Fibroblast of skin of right biceps (primary cell): Measurements from ENCODE around the gene CEP72.
"Not testable (repeated sequence)": the region's sequence is repeated elsewhere in the genome, so short reads cannot be mapped to it uniquely, and the experiment has no call there.

ENCODE experiments used
- DNase-seq: peaks from one replicate; pipeline ENCODE4 v3.0.0-alpha.2; 2013

The CEP72 gene

DNA sequence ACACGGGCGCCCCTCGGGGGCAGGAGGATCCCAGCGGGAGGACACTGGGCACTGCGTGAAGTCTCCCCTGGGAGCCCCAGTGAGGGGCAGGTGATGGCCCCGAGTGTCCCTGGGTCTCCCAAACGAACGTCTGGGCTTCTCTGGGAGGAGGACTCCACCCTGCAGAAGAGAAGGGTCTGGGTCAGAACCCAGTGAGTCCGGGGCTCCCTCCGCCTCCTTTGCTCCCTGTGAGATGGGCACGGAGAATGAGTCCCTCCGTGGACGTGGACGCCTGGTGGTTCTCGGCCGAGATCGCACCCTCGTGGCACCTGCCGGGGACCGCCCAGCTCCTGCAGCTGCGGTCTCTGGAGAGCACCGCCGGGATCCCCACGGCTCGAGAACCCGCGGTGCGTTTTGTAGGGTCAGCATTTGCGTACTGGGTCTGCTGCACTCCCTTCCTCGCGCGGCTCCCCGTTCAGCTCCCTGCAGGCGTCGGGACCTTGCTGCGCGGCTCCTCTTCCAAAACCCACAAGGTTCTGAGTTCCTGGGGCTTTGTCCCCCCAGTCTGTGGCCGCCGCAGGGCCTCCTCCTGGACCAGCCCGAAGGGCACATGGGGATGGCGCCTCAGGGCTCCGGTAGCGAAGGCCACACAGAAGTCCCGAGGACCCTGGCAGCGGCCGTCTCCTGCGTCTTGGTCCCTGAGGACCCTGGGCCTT is 10.2 kb upstream of the CEP72 start:
- DNase-seq: no peak

DNA sequence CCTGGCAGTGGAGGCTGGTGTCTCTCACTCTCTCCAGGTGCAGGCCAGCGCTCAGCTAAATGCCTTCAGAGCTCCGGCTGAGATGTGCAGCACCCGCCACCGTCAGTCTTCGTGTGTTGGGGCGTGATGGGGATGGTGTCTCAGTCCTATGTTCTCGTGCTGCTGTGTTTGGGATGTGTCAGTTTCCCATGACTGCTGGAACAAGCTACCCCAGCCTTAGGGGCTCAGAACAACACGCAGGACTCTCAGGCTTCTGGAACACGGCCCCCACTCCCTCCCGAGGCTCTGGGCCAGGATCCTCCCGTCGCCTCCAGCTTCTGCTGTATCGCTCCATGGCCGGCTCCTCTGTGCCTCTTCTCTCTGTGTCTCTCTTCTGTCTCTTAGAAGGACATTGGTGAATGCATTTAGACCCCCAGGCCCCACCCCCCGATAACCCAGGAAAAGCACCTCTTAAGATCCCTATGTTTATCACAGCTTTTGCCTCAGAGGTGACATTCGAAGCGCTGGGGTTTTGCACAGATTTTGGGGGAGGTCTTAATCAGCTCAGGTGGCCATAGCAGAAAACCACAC is 9.6 kb upstream of the CEP72 start:
- no peak for DNase-seq

DNA sequence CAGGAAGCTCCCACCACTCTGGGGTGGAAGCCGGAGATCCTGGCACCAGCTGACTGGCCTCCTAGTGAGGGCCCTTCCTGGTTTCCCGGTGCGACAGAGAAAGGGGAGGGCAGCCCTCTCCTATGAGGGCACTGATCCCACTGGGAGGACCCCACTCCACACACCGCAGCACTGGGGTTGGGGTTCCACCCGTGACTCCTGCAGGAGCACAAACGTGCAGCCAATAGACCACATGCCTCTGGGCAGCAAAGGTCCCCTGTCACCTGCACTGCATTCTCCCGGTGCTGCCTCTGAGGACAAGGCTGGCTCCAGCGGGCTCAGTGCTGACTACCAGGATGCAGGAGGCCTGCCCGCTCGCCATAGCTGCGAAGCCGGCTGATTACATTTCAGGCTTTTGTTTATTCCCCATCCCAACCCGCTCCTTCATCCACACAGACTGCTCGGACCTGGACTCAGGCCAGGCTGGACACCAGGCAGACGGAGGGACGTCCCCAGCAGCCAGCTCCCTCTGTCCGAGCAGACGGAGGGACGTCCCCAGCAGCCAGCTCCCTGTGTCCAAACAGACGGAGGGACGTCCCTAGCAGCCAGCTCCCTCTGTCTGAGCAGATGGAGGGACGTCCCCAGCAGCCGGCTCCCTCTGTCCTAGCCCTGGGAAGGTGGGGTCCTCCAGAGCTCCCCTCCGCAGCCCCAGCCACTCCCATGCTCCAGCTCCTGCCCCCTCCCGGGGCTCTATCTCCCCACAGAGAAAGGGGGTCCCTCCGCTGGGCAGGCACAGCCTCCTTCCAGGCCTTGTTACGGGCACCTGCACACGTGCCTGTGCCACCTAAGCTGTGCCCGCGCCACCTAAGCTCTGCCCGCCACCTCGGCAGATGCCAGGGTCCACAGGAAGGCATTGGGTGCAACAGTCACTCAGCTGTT is 8.8 kb upstream of the CEP72 start:
- DNase-seq: no peak

DNA sequence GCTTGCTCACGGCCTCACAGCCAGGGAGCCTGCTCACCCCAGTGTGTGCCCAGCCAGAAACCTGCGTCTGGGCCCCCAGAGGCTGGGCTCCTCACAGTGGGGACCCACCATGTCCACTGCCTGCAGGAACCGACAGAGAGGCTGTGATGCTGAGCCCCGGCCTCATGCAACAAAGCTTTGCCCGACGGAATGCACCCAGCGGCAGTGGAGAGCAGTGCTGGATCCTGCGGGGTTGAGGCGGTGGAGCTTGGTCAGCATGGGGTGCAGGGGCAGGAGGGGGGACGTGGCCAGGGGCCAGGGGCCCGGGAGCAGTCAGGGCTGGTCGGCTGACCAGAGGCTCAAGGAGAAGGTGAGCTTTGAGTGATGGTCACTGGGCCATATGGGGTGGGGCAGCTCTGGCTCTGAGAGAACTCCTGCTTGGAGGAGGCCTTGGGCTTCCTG is 7.7 kb upstream of the CEP72 start:
- DNase-seq: no peak

DNA sequence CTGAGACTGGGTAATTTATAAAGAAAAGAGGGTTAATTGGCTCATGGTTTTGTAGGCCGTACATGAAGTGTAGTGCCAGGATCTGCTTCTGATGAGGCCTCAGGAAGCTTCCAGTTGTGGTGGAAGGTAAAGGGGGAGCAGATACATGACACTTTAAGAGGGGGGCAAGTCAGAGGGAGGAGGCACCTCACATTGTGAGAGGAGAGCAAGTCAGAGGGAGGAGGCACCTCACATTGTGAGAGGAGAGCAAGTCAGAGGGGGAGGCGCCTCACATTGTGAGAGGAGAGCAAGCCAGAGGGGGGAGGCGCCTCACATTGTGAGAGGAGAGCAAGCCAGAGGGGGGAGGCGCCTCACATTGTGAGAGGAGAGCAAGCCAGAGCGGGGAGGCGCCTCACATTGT is 7.0 kb upstream of the CEP72 start:
- DNase-seq: not testable (repeated sequence)

DNA sequence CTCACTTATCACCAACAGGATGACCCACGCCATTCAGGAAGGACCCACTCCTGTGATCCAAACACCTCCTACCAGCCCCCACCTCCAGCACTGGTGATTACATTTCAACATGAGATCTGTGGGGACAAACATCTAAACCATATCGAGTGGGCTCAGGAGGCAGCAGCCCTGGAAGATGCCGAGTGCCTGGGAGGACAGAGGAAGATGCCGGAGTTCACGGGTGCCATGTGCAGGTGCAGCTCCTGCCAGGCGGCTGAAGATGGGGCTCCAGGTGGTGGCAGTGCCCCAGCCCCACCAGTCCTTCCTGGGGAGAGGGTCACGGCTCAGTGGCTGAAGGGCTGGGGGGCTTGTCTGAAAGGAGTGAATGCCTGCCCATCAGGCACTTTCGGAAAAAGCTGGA is 6.1 kb upstream of the CEP72 start:
- no peak for DNase-seq

DNA sequence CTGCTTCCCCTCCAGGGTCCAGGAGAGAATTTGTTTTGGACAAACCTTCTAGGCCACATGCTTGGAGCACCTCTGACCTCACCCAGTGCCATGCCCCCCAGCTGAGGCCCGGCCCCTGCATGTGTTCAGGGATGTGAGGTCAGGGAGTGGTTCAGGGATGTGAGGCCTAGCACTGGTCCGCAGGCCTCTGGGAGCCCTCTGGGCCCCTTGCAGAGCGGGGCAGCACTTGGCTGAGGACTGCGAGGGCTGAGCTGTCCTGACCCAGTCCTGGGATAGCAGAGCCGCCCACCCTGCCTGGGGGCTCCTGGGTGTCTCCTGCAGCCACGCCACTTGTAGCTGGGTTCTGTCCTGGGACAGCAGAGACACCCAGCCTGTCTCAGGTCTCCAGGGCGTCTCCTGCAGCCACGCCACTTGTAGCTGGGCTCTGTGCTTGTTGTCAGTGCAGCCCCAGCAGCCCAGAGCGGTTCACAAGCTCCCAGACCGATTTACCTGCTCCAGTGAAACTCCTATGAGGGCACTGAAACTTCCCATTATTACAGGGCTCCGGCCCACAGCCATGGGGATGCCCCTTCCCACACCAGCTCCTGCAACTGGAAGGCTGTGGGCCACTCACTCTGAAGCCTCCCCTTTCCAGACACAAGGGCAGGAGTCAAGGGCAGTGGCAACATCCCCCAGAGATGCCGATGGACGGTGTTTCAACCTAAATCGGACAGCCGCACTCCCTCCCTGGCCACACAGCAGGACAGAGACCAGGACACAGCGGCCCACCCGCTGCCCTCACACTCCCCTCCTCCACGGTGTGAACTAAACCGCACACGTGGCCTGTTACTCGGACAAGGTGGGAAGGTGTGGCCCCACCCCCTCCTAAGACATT is 5.4 kb upstream of the CEP72 start:
- DNase-seq: no peak

DNA sequence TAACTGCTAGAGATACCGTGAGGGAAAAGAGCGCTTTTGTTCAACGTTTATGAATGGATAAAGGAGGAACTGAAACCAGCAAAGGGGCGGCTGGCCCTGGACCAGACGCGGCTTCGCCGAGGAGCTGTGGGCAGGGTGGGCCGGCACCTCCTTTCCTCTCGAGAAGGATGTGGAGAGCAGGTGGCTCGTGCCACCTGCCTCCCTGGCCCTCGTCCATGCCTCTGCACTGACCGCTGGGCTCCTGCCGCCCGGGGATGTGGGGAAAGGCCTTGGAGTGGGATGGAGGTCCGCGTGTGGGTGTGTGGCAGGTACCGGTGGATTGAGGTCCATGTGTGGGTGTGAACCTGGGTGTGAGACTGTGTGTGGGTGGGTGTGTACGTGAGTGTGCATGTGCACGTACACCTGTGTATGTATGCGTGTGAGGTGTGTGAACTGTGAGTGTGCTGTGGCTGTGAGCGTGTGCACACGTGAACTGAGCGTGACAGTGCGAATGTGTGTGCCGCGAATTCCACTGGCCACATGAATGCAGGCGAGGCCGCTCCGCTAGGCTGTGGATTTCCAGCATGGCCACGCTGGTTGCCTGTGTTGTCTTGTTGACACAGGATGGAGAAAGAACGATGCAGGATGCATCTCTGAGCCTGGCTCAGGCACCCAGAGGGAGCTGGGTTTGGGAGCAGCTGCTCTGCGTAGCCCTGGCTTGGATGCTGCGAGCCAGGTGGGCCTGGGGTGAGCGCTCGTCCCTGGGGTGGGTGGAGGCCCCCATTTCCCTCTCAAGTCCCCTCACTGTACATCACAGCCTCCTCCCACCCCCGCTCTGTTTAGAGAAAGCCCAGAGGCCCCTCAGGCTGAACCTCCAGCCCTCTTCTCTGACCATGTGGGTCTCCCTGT is 4.4 kb upstream of the CEP72 start:
- no peak for DNase-seq

DNA sequence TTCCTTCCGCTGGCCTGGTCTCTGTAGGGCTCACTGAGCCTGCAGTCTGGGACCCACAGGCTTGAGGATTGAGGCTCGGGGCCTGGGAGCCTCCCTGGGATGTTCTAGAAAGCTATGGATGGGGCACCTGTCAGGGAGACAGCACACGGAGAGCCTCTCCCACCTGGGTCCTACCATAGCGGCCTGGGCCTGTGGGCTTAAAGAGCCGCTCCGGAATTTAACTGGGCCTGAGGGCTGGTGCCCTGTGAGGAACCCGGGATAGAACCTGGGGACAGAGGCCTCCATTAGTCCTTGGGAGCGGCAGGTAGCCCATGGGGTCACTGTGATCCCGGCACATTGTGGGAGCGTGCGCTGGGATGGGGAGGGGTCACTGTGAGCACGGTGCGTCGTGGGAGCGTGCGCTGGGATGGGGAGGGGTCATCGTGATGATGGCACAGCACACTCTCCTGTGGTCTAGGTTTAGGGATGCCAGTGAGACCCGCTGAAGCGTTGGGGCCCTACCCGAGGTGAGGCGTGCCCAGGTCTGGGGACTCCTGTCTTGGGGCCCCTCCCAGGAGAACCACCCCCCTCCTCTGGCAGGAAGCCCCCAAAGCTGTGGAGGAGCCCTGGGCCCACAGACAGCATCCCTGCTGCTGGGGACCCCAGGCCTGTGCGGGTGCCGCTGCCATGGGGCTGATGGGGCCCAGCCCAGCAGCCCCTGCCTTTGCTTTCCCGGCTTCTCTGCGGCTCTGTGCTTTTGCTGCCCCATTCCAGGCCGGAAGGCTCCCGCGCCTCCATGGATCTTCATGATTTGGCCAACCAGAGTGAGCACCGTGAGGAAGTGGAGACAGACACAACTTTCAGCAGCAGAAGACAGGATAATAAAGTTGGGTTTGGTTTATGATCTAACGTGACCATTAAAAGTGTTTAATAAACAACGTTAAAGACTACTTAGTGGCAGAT is 3.4 kb upstream of the CEP72 start:
- no peak for DNase-seq

DNA sequence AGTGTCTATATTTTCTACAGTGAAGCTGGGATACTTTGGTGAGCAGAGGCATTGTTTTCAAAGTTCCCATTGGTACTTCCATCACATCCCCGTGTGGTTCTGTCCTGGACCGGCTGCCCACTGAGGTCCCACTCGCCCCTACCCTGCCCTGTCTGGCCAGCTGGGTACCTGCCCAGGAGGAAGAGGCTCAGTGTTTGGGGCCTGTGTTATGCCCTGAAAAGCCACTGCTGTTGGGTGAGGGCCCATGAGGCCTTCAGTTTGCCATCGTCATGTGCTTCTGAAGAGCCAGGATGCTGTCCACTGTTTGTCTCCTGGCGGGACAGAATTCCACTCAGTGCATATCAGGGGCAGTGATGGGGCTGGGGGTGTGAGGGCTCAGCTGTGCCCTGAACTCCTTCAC is 2.6 kb upstream of the CEP72 start:
- DNase-seq: no peak

DNA sequence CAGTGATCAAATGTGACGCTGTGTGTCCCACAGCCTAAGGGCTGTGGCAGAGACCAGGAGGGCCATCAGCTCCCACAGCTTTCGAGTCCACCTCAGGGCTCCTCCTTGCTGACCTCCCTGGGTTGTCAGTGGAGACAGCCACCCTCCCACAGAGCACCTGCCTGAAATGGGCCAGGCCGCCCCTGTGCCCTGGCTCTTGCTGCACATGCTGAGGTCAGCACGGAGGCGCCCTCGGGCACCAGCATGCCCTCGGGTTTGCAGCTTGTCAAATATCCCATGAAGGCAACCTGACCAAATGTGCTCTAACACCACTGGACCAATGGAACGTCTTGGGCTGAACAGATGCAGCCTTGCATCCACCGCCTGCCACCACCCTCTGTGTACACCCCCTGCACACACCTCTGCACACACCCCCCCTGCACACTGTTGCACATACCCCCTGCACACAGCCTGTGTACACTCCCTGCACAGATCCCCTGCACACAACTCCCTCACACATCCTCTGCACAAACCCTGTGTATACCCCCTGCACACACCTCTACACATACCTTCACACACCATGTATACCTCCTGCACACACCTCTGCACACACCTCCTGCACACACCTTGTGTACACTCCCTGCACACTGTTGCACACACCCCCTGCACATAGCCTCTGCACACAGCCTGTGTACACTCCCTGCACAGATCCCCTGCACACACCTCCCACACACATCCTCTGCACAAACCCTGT is 2.0 kb upstream of the CEP72 start:
- DNase-seq: no peak

DNA sequence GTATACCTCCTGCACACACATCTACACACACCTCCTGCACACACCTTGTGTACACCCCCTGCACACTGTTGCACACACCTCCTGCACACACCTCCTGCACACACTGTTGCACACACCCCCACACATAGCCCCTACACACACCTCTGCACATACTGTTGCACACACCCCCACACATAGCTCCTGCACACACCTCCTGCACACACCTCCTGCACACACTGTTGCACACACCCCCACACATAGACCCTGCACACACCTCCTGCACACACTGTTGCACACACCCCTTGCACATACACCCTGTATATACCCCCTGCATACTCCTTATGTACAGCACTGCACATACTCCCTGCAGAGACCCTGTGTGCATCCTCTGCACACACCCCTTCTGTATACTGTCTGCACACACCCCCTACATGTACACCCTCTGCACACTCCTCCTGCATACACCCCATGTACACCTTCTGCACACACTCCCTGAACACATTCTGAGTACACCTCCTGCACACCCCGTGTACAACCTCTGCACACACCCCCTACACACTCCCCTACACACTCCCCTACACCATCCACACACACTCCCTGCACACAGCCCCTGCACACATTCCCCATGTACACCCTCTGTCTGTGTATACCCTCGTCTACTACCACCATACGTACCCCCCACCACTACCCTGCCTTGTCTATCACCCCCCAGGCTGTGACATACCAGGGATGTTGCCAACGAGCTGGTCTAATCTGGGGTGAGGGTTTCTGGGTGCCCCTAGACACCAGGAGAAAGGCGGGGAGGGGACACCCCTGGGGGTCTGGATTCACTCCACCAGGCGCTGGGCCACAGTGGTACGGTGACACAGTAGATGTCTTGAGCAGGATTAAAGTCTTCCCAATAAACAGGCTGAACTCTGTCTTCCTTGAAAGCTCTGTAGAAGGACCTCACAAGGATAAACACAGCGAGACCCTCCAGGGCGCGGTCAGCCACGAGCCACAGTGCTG is 1.1 kb upstream of the CEP72 start:
- DNase-seq: no peak

DNA sequence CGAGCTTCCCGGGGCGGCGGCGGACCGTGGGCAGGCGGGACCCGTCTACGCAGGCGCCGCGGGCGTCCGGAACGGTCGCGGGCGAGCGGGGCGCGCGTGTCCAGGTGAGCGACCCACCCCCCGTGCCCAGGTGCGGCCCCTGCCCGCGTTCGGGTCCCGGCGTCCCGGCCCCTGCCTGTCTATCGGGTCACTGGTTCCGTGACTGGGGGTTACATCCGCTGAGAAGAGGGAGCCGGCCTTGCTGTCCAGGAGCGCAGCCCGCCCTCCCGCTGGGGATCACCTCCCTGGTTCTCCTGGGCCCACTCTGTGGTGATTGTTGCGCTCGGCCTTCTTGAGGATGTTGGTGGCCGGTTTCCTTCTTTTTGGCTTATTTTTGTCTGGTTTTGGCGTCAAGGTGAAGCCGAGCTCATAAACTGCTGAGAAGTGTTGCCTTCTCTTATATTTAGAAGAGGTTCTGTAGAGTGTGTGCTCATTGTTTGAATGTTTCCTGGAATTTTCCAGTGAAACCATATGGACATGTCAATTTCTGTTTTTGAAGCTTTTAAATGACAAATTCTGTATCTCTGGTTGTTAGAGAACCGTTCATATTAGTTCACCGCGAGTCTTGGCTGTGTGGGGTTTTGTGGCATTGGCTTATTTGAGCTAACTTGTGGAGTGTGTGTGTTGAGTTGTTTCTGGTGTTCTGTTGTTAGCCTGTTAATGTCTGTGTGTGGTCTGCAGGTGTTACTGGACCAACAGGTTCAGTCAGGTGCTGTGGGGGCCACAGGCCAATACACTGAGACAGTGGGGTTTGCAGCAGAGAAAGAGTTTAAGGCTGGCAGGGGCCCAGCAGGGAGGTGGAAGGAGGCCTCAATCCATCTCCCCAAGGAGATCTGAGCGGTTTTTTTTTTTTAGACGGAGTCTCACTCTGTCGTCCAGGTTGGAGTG is 621 bp downstream of the CEP72 start:
- DNase-seq: no peak

DNA sequence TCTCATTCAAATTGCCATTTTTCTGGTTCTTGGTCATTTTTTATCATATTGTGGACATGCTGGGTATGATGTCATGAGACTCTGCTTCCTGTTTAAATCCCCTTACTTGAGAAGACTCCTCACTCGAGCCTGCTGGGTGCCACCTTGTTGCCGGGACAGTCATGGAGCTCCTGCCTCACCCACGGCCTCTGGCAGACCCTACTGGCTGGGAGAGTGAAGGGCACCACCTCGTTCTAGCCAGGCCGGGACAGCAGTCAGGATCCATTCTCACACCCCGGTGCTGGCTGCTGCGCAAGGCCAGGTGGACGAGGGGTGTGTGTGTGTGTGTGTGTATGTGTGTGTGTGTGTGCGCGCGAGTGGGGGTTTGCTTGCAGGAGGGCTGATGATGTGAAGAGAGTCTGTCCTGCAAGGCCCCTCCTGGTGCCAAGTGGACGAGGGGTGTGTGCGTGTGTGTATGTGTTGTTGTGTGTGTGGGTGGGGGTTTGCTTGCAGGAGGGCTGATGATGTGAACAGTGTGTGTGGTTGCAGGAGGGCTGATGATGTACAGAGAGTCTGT is 4.4 kb downstream of the CEP72 start:
- no peak for DNase-seq

DNA sequence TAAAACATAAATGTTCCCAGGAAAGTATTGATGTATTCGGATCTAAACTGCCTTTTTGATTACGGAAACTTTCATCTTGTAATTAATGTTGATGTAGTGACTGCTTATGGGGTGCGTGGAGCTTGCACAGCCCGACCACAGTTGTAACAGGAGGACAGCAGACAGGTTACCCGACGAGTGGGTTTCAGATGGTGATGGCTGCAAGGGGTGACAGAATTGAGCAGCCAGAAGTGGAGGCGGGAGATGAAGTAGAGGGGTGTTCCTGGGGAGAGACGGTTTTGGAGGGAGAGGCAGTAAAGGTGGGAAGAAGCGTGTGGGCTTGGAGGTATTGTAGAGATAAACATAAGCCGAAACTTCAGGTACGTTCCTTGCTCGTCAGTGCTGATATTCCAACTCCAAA is 5.8 kb downstream of the CEP72 start:
- DNase-seq: no peak

DNA sequence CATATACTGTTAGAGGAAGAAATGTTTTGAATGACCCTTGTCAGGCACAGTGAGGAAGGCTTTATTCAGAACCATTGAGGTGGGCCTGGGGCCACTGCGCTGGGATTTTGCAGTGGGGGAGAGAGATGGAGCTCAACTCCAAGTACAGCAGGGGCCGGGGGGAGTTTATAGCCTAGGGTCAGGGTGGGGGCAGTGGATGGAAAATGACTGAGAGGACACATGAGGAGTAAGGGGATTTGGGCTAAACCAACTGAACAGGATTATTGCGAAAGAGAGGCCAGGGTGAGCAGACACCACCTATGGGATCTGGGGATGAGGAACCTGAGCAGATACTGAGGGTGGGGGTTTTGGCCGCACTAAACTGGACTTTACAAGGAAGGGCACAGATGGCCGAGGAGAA is 6.3 kb downstream of the CEP72 start:
- DNase-seq: no peak

DNA sequence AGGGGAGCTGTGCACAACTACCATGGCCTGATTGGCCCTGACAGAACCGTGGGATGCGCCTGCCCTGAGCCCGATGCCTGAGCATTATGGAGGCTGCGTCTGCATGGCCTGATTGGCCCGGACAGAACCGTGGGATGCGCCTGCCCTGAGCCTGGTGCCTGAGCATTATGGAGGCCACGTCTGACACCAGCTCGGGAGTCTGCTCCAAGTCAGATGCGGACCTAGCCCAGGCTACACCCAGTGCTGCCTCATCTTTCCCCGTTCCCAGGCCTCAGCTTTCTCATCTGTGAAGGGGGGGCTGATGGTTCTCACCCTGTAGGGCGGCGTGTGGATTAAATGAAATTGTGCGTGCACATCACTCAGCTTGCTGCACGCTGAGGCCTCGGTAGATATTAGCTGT is 7.3 kb downstream of the CEP72 start:
- no peak for DNase-seq
